B cell (primary cell): ENCODE measurements around the gene MYO6.

Source experiments
- EZH2 ChIP-seq: IDR thresholded peaks from 2 replicates; pipeline ENCODE4 v1.6.1; 2012; ENCODE audit warnings: borderline replicate concordance, low read depth, mild to moderate bottlenecking, moderate library complexity, low read length; ENCODE audit not compliant: insufficient read depth, poor library complexity, severe bottlenecking
- TF ChIP-seq, protein P1 (sequence below): fragments of 200-600 bp; IDR thresholded peaks from one replicate; pipeline ENCODE4 v1.8.0; 2022; ENCODE audit warnings: antibody characterized with exemption, mild to moderate bottlenecking

DNA sequence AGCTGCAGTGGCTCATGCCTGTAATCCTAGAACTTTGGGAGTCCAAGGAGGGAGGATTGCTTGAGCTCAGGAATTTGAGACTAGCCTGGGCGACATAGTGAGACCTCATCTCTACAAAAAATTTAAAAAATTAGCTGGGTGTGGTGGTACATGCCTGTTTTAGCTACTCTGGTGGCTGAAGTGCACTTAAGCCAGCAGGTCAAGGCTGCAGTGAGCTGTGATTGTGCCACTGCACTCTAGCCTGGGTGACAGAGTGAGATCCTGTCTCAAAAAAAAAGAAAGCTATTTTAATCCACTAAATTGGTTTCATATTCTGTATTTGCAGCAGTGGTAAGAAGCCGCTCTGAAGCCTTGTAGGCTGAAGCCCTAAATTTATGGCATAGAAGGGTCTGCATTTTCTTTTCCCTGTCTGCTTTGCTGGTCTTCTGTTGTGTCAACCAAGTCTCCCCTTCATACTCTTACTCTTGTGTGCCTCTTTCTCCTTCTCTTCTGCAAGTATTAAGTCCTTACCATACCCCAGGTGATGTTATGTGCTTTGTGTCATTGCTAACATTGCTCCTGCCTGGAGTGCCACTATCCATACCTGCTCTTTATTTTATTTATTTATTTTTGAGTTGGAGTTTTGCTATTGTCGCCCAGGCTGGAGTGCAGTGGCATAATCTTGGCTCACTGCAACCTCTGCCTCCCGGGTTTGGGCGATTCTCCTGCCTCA, 70.9 kb downstream of the MYO6 start:
- TF ChIP-seq, protein P1, sequence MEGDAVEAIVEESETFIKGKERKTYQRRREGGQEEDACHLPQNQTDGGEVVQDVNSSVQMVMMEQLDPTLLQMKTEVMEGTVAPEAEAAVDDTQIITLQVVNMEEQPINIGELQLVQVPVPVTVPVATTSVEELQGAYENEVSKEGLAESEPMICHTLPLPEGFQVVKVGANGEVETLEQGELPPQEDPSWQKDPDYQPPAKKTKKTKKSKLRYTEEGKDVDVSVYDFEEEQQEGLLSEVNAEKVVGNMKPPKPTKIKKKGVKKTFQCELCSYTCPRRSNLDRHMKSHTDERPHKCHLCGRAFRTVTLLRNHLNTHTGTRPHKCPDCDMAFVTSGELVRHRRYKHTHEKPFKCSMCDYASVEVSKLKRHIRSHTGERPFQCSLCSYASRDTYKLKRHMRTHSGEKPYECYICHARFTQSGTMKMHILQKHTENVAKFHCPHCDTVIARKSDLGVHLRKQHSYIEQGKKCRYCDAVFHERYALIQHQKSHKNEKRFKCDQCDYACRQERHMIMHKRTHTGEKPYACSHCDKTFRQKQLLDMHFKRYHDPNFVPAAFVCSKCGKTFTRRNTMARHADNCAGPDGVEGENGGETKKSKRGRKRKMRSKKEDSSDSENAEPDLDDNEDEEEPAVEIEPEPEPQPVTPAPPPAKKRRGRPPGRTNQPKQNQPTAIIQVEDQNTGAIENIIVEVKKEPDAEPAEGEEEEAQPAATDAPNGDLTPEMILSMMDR = no peak
- no peak for TF ChIP-seq EZH2
